ENCODE measurements around the gene DUSP28. TPM values are rescaled to one million over a fixed set of nuclear protein-coding genes. Genes with fewer than 3 reads are reported as not detected.

DUSP28 gene
- total and polyA plus RNA-seq, 2 of the 13 experiments (the other 11 are each of a cell fraction or from before 2014, with no cell fraction given): 5.2 to 8.6 TPM

DNA sequence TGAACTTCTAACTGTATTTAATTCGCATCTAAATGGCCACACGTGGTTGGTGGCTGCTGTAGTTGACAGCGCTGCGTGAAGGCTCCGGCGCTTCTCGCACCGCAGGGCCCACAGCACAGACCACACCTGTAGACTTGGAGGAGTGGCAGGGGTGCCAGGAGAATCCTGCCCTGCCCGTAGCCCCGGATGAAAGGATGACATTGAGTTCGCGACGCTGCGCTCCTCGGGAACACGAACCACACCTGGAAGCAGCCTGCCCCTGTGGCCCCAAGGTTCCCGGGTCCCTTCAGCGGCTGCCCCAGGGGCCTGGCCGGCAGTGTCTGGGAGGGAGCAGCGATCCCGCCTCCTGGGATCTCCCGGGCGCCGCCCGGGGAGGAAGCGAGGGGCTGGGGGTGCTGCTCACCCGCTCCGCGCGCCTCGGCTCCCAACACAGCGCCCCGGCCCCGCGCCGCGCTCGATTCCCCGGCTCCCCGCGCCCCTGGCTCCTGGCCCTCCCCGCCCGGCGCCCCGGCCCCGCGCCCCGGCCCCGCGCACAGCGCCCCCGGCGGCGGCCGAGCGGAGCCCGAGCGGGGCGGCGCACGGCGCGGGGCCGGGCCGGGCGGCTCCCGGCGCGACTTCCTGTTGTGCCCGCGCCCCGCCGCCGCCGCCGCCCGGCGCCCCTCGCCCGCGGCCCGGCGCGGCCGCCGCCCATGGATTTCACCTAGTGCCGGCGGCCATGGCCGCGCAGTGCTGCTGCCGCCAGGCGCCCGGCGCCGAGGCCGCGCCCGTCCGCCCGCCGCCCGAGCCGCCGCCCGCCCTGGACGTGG lies 7.9 kb downstream of the DUSP28 start, which contains the start of gene RNPEPL1 (continued):
- TF ChIP-seq RERE (CRISPR knock-in tag; IDR thresholded peaks at IDR 0.05; ENCODE audit: low read depth) (no peak), ZNF615 (CRISPR knock-in tag; IDR thresholded peaks at IDR 0.05; ENCODE audit: borderline replicate concordance) (no peak), ZSCAN12 (CRISPR knock-in tag; IDR thresholded peaks at IDR 0.05) (no peak), SMYD3 (CRISPR knock-in tag; IDR thresholded peaks at IDR 0.05) (no peak), ZNF605 (CRISPR knock-in tag; IDR thresholded peaks at IDR 0.05) (no peak), GLMP (CRISPR knock-in tag; IDR thresholded peaks at IDR 0.05; ENCODE audit: borderline replicate concordance) (no peak), SRY (CRISPR knock-in tag; IDR thresholded peaks at IDR 0.05) (no peak), NPAS2 (CRISPR knock-in tag; IDR thresholded peaks at IDR 0.05; ENCODE audit: borderline replicate concordance) (no peak), NFIC (IDR thresholded peaks at IDR 0.05; ENCODE audit: low read length) (no peak), CAMTA2 (CRISPR knock-in tag; IDR thresholded peaks at IDR 0.05; ENCODE audit: borderline replicate concordance) (no peak), JUN (CRISPR knock-in tag; IDR thresholded peaks at IDR 0.05) (no peak), JUND (CRISPR knock-in tag; IDR thresholded peaks at IDR 0.05) (no peak), HNF4A (CRISPR knock-in tag; IDR thresholded peaks at IDR 0.05) (no peak), HOXA3 (CRISPR knock-in tag; IDR thresholded peaks at IDR 0.05) (no peak; the same call in 1 of the 2 replicates), ZNF724P (CRISPR knock-in tag; IDR thresholded peaks at IDR 0.05; ENCODE audit: borderline replicate concordance) (no peak; the same call in 1 of the 2 replicates), ZNF205 (CRISPR knock-in tag; IDR thresholded peaks at IDR 0.05) (no peak), TBX3 (IDR thresholded peaks at IDR 0.05; ENCODE audit: borderline replicate concordance) (no peak), ZNF335 (CRISPR knock-in tag; IDR thresholded peaks at IDR 0.05) (no peak), ZNF720 (CRISPR knock-in tag; IDR thresholded peaks at IDR 0.05) (no peak), IKZF1 (IDR thresholded peaks at IDR 0.05) (no peak)
- TF ChIP-seq, protein P1, sequence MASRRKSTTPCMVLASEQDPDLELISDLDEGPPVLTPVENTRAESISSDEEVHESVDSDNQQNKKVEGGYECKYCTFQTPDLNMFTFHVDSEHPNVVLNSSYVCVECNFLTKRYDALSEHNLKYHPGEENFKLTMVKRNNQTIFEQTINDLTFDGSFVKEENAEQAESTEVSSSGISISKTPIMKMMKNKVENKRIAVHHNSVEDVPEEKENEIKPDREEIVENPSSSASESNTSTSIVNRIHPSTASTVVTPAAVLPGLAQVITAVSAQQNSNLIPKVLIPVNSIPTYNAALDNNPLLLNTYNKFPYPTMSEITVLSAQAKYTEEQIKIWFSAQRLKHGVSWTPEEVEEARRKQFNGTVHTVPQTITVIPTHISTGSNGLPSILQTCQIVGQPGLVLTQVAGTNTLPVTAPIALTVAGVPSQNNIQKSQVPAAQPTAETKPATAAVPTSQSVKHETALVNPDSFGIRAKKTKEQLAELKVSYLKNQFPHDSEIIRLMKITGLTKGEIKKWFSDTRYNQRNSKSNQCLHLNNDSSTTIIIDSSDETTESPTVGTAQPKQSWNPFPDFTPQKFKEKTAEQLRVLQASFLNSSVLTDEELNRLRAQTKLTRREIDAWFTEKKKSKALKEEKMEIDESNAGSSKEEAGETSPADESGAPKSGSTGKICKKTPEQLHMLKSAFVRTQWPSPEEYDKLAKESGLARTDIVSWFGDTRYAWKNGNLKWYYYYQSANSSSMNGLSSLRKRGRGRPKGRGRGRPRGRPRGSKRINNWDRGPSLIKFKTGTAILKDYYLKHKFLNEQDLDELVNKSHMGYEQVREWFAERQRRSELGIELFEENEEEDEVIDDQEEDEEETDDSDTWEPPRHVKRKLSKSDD (CRISPR knock-in tag; IDR thresholded peaks at IDR 0.05; ENCODE audit: low read depth): no peak
